Amniotic epithelial cell (primary cell): ENCODE measurements around the gene CEBPG.

Source experiments
- DNase-seq: peaks from one replicate; pipeline ENCODE4 v3.0.0-alpha.2; 2010; ENCODE audit warnings: low read depth

Gene CEBPG

GRCh38 chr19:33406521-33407139, 33.1 kb downstream of the CEBPG start:
- DNase-seq, result peak; percentile 22

- DNase-seq, result no peak
Observed at GRCh38 chr19:33407140-33407551, 33.6 kb downstream of the CEBPG start.

DNA sequence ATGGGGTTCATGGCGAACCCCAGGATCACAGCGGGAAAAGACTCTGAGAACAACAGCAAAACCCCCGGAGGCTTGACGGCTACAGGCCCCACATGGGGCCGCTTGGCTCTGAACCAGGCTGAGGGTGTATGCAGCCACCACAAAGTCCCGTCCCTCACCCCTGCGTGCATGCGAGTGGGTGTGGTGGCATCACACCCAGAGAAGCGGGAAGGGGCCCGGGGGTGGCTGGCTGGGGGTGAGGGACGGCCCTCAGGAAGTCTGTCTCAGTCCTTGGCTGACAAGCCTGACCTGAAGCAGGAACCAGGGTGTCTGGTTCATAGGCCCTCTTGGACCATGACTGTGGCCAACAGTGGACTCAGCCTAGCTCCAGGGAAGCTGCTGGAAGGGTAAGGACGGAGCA, 34.2 kb downstream of the CEBPG start:
- DNase-seq, result no peak

DNA sequence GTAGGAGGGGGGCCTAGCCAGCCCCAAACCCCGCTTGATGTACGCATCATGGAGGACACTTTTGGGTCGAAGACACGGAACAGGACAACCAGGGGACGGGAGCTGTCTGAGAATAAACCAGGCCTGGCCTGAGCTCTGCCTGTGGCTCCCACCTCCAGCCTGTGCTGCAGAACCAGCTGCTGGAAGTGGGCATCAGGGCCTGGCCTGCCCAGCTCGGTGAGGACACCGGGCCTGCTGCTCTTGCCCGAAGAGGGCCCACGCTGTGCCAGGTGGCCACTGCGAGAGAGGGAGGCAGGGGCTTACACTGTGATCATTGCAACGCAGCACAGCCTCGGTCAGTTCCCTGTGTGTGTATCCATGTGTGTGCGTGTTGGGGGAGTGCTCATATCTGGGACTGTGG, 34.6 kb downstream of the CEBPG start:
- no peak for DNase-seq

DNA sequence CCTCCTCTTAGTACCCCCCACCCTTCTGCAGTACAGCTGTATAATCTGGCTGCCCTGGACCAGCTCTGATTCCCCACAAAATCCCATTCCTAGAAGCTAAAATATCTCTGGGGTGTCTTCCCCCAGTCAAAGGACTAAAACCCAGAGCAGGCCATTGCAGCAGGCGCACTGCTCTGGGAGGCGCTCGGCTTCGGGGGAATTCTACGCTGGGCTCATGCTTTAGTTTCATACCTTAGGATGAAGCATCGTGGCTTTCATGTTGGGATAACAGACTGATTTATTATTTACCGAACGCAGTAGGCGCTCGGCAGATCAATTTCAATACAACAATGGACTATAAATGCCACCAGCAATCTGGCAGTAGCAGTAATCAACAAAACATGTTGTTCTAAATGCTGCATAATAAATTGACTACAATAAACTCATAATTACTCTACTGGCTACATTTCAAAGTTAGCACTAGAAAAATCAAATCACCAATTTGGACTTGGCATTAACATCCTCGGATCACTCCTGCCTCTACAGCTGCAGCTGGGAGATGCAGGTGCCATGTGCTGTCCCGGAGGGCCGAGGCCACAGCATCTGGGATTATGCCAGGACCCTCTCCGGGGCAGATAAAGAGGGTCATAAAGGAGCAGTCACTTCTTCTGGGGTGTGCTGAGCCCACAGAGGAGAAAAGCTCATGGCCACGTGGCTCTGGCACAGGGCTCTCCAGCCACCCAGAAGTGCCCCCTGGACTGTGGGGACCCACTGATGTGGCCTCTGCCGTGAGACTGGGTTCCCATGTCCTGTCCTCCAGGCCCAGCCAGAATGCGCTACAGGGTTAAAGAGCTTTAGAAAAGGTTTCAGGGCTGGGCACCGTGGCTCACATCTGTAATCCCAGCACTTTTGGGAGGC, 35.3 kb downstream of the CEBPG start:
- DNase-seq, result no peak

DNA sequence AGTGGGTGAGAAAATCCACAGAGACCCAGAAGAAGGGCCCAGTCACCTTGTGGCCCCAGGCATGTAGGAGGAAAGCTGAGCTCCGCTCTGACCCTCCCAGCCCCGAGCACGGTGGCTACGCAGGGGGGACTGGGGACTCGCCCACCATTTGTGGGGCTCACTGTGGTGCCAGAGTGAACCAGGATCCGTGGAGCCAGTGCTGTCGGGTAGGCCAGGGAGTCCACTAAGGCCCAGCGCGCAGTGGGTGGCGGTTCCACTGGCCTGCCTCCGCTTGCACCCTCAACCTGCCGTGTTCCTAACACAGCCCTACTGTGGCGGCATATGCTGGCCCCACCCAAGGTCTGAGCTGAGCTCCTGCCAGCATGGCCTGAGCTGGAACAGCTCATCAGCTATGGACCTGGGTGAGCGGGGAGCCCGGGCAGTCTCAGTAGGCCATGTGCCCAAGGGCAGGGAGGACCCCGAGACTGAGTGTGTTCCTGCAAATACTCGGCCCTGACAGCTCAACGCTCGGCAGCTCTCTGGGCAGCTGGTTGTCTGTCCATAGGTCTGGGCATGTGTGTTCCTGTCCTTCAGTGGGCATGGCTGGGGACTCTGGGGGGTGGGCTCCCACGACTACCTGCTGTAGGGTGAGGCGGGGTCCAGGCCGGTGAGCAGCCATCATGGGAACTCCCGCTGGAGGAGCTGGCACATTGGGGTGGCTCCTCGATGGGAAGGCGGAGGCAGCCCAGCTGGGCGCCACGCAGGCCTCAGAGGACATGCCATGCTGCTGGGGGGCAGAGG, 36.6 kb downstream of the CEBPG start:
- DNase-seq, result no peak

DNA sequence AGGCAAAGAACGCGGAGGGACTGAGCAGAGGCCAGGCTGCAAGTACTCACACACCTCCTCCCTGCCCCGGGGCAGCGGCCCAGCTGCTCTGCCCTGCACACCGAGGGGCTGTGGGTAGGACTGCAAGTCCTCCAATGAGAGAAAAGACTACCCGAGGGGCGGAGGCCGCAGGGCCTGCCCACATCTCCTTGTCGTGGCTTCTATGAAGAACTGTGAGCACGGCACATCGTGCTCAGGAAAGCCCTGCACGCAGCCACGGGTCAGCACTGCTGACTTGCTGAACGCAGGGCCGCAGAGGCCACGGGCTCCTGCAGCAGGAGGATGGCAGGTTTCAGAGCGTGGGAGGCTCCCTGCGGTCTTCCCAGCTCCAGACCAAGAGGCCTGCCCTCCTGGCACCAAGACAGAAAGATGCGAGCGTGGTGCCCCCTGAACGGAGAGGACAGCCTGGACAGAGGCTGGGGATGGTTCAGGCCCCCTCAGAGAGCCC, 37.4 kb downstream of the CEBPG start:
- no peak for DNase-seq

GRCh38 chr19:33411621-33412180, 38.2 kb downstream of the CEBPG start:
- DNase-seq, result no peak

GRCh38 chr19:33412601-33413425, 39.3 kb downstream of the CEBPG start:
- DNase-seq, result no peak

DNA sequence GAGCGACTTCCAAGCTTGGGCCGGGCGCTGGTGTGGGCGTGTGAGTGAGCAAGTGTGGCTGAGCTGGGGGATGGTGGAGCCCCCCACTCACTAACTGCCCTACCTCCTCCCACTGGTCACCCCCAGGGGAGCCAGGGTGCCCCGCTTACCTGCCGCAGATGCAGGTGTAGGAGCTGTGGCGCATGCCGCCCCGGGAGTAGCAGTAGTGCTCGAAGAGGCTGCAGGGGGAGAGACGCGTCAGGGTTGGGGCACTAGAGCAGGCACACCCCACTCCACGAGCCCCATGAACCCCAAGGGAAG, 39.9 kb downstream of the CEBPG start:
- no peak for DNase-seq

DNA sequence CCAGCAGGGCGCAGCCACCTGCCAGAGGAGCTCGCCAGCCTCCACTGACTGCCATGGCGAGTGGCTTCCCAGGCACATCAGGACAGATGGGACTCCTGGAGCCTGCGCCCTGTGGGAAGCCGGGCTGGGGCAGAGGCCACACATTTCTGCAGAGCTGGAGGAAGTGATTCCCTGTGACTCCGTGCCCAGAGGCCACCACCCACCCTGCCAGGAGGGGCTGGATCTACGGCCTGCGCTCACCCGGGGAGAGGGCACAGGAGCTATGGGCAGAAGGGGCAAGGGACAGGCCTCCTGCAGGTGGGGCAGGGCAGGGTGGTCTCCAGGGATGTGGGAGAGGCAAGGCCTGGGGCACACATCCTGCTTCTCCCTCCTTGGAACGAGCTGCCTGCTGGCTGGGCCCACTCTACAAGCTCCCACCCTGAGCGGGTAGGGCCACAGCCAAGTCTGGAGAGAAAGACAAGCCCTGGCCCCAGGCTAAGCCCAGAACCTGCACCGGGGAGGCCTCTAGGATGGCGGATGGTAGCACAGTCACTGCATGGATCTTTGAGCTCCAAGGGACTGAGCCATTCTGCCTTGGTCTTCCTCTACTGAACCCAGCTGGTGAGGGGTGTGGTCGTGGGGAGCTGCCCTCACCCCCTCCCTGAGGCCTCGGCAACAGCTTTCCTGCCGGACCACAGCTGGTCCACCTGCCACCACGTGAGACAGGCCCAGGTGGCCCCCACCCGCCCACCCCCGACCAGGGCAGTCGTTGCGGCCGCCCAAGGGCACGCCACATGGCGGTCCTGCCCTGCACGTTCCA, 40.6 kb downstream of the CEBPG start:
- DNase-seq, result no peak

GRCh38 chr19:33414667-33415605, 41.4 kb downstream of the CEBPG start:
- DNase-seq, result peak; percentile 7

- DNase-seq, result peak; percentile 38
Observed at GRCh38 chr19:33416307-33417215, 43.1 kb downstream of the CEBPG start.

GRCh38 chr19:33417751-33418150, 44.2 kb downstream of the CEBPG start:
- DNase-seq, result no peak

- DNase-seq, result no peak
Observed at GRCh38 chr19:33418461-33418860, 45.0 kb downstream of the CEBPG start.

DNA sequence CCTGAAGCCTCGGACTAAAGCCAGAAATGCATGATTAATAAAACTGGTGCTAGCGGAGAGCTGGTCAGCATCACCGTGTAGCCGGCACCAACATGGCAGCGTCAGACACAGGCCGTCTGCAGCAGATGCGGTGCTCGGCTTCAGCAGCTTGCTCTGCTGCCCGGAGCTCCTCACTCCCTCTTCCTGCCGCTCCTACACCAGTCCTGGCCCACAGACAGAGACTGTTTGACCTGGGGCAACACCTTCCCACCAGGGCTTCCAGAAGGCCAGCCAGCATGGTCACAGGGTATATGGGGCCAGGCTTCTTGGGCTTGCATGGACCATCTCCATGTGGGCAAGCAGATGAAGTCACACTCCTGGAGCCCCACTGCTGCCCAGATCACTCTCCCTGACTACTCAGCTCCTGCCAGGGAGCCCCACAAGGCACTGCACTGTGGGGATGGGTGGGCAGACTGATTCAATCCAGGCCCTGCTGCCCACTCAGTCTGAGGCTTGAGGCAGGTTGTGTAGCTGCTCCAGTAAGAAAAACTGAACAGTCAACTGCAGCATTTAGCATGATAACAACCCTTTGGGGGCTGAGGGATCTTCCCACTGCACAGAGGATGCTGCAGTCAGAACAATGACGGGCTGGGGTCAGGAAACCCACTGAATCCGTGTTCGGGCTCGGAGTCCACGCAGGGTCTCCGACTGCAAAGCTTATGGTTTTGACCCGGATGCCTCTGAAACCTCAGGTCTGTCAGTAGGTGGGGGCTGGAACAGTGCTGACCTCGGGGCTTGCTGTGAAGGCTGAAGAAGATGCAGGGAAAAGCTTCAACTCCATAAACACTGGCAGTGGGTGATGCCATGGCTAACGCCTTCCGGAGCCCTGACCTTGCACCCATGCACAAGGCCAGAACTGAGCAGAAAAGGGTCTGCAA, 45.6 kb downstream of the CEBPG start:
- no peak for DNase-seq

- no peak for DNase-seq
Observed at GRCh38 chr19:33419788-33420130, 46.2 kb downstream of the CEBPG start.

- no peak for DNase-seq
Observed at GRCh38 chr19:33420821-33421220, 47.3 kb downstream of the CEBPG start.
